D341Med (cell line): ENCODE data around the gene PEAK3.

Source experiments
- DNase-seq: peaks from one replicate; pipeline ENCODE4 v3.0.0; 2012; ENCODE audit warnings: low spot score

The PEAK3 gene

GRCh38 chr19:2249880-2250765, 31.9 kb downstream of the PEAK3 start:
- peak; percentile 36 for DNase-seq

GRCh38 chr19:2249010-2249866, 32.7 kb downstream of the PEAK3 start, which contains the start of gene AMH:
TSS of gene AMH (plus strand) at chr19:2249323. CDS start at chr19:2249333, 10 bp downstream.
- no peak for DNase-seq

GRCh38 chr19:2248136-2249009, 33.6 kb downstream of the PEAK3 start:
- no peak for DNase-seq

GRCh38 chr19:2247433-2248101, 34.4 kb downstream of the PEAK3 start:
- no peak for DNase-seq

GRCh38 chr19:2246801-2247361, 35.1 kb downstream of the PEAK3 start:
- no peak for DNase-seq

- DNase-seq = no peak
These were observed 35.9 kb downstream of the PEAK3 start for GRCh38 chr19:2246014-2246620.

- no peak for DNase-seq
These were observed 36.7 kb downstream of the PEAK3 start for GRCh38 chr19:2245273-2245672.

- no peak for DNase-seq
These were observed 37.5 kb downstream of the PEAK3 start for GRCh38 chr19:2244486-2244885.

GRCh38 chr19:2244125-2244411, 37.9 kb downstream of the PEAK3 start:
- DNase-seq = no peak

GRCh38 chr19:2243274-2244124, 38.5 kb downstream of the PEAK3 start:
- no peak for DNase-seq

- DNase-seq = no peak
These were observed 39.2 kb downstream of the PEAK3 start for GRCh38 chr19:2242816-2243215.

GRCh38 chr19:2242092-2242537, 39.9 kb downstream of the PEAK3 start:
- DNase-seq = no peak

- DNase-seq = no peak
These were observed 40.9 kb downstream of the PEAK3 start for GRCh38 chr19:2240881-2241760.

GRCh38 chr19:2239771-2240770, 41.9 kb downstream of the PEAK3 start:
- DNase-seq = no peak

- DNase-seq = no peak
These were observed 42.8 kb downstream of the PEAK3 start for GRCh38 chr19:2239173-2239572.

GRCh38 chr19:2237869-2238153, 44.2 kb downstream of the PEAK3 start:
- DNase-seq = no peak

GRCh38 chr19:2237051-2237868, 44.7 kb downstream of the PEAK3 start:
- no peak for DNase-seq
